Measurements from ENCODE around the gene OTOL1. TPM values are rescaled to one million over a fixed set of nuclear protein-coding genes. Genes with fewer than 3 reads are reported as not detected.

Gene OTOL1
- total RNA-seq = not detected in 2 replicates

DNA sequence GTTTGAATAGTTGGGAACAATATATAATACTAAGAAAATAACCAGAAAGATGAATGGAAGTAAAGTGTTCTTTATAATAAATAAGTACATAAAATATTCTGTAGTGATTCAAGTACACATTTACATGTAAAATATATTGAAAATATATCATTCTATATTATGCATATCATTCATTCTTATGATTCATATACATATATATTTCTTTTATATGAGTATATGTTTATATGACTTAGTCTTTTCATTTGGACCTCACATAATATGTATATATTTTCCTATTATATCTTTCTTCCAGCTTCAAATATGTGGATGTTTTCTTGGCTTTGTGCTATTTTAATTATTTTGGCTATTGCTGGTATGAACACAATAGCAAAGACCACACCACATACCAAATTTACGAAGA, at the start of gene OTOL1:
Gene OTOL1 (plus strand): TSS at position 301 of the 400 bp plus-strand sequence. CDS start 0 bp downstream, at position 301.

Other genes starting within 250 kb of the OTOL1 start
- gene SPTSSB, start 125.3 kb upstream of the OTOL1 start, total RNA-seq = 0.44 TPM in 1 of 2 replicates, not detected in the other

Measured in aortic smooth muscle cell (primary cell).